GM19193 (cell line): ENCODE results near the gene CLIC5.

Experiments
- POLR2A ChIP-seq: IDR thresholded peaks from 4 replicates; pipeline ENCODE4 v1.6.1; 2011; ENCODE audit not compliant: insufficient read depth, insufficient read length; ENCODE audit errors: extremely low read depth

CLIC5 gene

DNA sequence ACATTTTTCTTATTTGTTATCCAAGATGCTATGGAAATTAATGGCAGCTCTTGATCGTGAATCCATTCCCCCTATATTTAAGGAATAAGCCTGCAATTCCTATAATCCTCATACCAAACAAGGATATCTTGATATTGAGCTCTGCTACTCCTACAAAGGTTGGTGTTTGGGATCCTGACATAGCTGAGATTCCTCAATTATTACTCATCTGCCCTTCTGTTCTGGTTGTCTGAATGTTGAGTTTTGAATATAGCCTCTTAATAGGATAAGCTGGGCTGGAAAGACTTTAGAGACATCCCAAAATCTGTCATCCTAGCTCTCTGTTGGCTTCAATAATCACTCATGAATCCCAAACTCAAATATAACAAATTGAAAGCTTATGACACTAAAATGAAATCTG lies 49.9 kb downstream of the CLIC5 start:
- TF ChIP-seq POLR2A: no peak

- TF ChIP-seq POLR2A: no peak
Observed at GRCh38 chr6:45965007-45965406, 50.7 kb downstream of the CLIC5 start.

GRCh38 chr6:45964300-45964699 lies 51.4 kb downstream of the CLIC5 start:
- TF ChIP-seq POLR2A: no peak

- TF ChIP-seq POLR2A: no peak
Observed at GRCh38 chr6:45963896-45964295, 51.8 kb downstream of the CLIC5 start.

GRCh38 chr6:45961125-45961524 lies 54.5 kb downstream of the CLIC5 start:
- TF ChIP-seq POLR2A: no peak

- TF ChIP-seq POLR2A: no peak
Observed at GRCh38 chr6:45959534-45960145, 56.0 kb downstream of the CLIC5 start.

DNA sequence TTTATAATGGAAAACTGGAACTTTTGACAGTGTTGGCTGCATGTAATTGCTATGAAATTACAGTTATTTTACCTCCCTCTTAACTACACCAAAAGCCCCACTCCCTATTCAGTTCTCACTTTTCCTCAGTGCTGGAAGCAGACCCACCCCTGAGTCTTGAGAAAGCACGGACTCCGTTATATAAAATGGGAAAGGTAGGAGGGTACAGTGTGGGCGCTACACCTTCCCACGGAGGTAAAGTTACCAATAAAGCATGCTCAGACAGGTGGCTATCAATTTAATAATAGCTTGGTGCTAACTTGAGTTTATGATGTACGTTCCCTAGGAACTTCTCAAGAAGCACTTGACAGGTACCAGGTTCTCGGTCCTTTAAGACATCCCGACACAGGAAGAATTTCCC lies 59.0 kb downstream of the CLIC5 start:
- no peak for TF ChIP-seq POLR2A

- no peak for TF ChIP-seq POLR2A
Observed at GRCh38 chr6:45956176-45956575, 59.5 kb downstream of the CLIC5 start.

GRCh38 chr6:45955597-45955996 lies 60.1 kb downstream of the CLIC5 start:
- TF ChIP-seq POLR2A: no peak

GRCh38 chr6:45952546-45952945 lies 63.1 kb downstream of the CLIC5 start:
- TF ChIP-seq POLR2A: no peak

DNA sequence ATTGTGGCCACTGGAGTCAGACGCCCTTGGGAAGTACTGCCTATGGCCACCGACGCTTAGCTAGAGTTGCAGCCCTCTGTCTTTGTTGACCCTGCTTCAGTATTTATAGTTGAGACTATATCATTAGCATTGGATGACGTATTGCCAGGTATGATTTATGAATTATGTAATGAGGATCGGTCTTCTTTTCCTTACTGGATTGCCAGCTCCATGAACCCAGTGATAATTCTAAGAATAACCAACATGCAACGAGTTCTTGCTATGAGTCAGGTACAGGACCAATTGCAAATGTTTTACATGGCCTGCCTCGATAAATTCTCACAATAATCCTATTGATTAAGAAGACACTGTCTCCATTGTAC lies 63.5 kb downstream of the CLIC5 start:
- no peak for TF ChIP-seq POLR2A

- no peak for TF ChIP-seq POLR2A
Observed at GRCh38 chr6:45951321-45952167, 64.1 kb downstream of the CLIC5 start.

DNA sequence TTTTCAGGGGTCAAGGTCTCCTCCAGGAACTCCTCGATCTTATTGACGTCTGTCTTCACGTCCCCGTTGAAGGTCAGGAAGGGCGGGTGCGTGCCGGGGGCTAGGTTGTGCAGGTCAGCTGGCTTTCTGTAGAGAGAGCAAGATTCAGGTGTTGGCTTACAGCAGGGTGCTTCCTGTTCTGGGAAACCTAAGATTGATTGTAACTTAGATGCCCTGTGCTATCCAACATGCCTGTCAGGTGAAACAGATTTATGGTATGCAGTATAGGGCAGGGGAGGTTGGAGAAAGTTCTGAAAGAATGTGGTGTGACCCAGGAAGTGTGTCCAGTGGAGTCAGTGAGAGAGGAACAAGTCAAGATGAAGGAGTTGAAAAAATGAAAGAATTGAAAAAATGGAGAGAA lies 66.4 kb downstream of the CLIC5 start:
- TF ChIP-seq POLR2A: no peak

DNA sequence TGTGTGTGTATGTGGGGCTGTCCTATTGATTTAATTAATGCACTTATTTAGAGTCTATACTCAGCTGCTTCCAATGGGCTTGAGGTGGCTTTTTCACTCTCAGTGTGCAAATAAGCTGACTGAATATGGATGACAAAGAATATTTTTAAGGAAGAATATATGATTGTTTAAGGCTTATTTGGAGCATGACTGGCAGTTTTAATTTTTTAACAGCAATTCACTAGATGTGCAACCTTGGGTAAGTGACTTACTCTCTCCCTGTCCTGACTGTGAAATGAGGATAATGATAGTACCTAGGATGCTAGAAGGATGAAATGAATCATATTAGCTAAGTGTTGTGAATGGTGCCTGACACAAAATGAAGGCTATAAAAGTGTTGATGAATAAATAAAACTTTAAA lies 67.9 kb downstream of the CLIC5 start:
- TF ChIP-seq POLR2A: no peak

- TF ChIP-seq POLR2A: no peak
Observed at GRCh38 chr6:45946887-45947286, 68.8 kb downstream of the CLIC5 start.

DNA sequence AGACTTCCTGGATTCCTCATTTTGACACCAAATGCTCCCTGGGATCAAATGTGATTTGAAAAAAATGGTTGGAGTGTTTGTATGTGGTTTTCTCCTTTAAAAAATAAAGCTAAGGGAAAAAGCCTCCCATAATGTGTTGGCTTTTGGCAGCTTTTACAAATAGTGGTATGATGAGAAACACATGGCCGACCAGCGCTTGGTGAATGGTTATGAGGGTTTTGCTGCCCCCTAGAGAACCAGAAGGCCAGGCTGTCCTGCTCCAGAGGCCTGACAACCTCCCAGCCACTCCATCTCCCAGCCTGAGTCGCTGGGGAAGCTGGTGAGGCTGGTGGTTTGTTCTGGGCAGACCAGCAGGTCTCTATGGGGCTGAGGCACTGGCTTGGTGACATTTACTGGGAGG lies 69.3 kb downstream of the CLIC5 start:
- no peak for TF ChIP-seq POLR2A
